ENCODE data around the gene TMEM141. TPM values are rescaled to one million over a fixed set of nuclear protein-coding genes. Genes with fewer than 3 reads are reported as not detected.

TMEM141 gene
- total and polyA plus RNA-seq, 2 of the 8 experiments (the other 6 are each of a cell fraction or from before 2014, with no cell fraction given): 51.1 to 137 TPM

- no peak overlapping the region for H3K23ac ChIP-seq (ENCODE audit: insufficient read length)
- no peaks in the 10 kb centered on the region for H3K36me3 ChIP-seq (ENCODE audit: control insufficient read depth in 2 of 4, insufficient read depth in 4 of 4, low read length in 3 of 4)
- H4K20me1 ChIP-seq (replicated peaks in 1 of 2; ENCODE audit: control insufficient read depth in 1 of 2, insufficient read depth in 2 of 2, low read length in 2 of 2): peaks cover 0 to 8% of the 10 kb centered on the region in 2 experiments
- H3K9ac ChIP-seq (replicated peaks in 1 of 4; ENCODE audit: extremely low read depth in 1 of 4, low read depth in 3 of 4, low read length in 3 of 4): peak overlapping the region in 3 of 4 experiments; percentile 33 to 71 (median 69); a peak in 5 of 7 replicates
- peak overlapping the region; percentile 77; the same call in 1 of the 2 replicates for H2BK5ac ChIP-seq (ENCODE audit: low read depth, low read length)
- no peak overlapping the region for H2AK5ac ChIP-seq (ENCODE audit: low read depth, low read length)
- FAIRE-seq: no peak
- H3K56ac ChIP-seq (replicated peaks; ENCODE audit: insufficient read length, low read depth, low read length): no peak overlapping the region
- H4K91ac ChIP-seq (replicated peaks; ENCODE audit: insufficient read length, low read length): peak overlapping the region; percentile 61
- H4K5ac ChIP-seq (ENCODE audit: insufficient read length, low read depth, low read length): peak overlapping the region; percentile 28
- H3K4me2 ChIP-seq (ENCODE audit: insufficient read depth in 1 of 2, low read depth in 2 of 2, low read length in 2 of 2): peak overlapping the region; percentile 71 to 94
- 0 out of 2 replicates have a peak overlapping the region, but pooled peaks have one; percentile 25 for H2BK15ac ChIP-seq (ENCODE audit: low read length)
- H3K4ac ChIP-seq (replicated peaks; ENCODE audit: insufficient read length, low read depth, low read length): peak overlapping the region; percentile 27
- H3K23me2 ChIP-seq (ENCODE audit: low read depth, low read length): no peaks in the 10 kb centered on the region; the same call in 1 of the 2 replicates
- peak overlapping the region; percentile 78 for H3K27ac ChIP-seq (ENCODE audit: low read depth, low read length)
- H2BK20ac ChIP-seq (ENCODE audit: low read length): no peak overlapping the region
- CTCF ChIA-PET (ENCODE audit: partially characterized antibody): interaction anchor here (0.7 to 2.0 kb wide), 13 partner anchors 9 to 243 kb away, joined by 3 to 16 read pairs (median 5); no protein-coding TSS in a partner anchor
- H2BK120ac ChIP-seq (replicated peaks; ENCODE audit: low read depth, low read length): no peak overlapping the region
- H4K8ac ChIP-seq (ENCODE audit: extremely low read depth, insufficient read depth, low read length): peak overlapping the region; percentile 59; the same call in 1 of the 2 replicates
- WGBS, 2 experiments (ENCODE audit: extremely low coverage in 1 of 2, insufficient coverage in 1 of 2, insufficient read length in 1 of 2, insufficient replicate concordance in 2 of 2, low coverage in 1 of 2, low lambda C conversion rate in 2 of 2, missing lambda C conversion rate in 1 of 2): 28% methylated on average over 15 of the region's 29 CpGs; no CpG with 5 or more reads in 1 of the 2 experiments
- no peak overlapping the region; the same call in 1 of the 2 replicates for H3K18ac ChIP-seq (ENCODE audit: extremely low read depth, low read length)
- H3K4me3 ChIP-seq (ENCODE audit: extremely low read depth in 1 of 4, insufficient read depth in 2 of 4, low read depth in 3 of 4, low read length in 4 of 4): peak overlapping the region; percentile 61 to 84 (median 81)
- H2BK12ac ChIP-seq (ENCODE audit: low read depth, low read length): no peak overlapping the region; the same call in 1 of the 2 replicates
- no peak overlapping the region for H3K14ac ChIP-seq (ENCODE audit: insufficient read length)
- no peaks in the 10 kb centered on the region for H3K79me2 ChIP-seq (ENCODE audit: control insufficient read depth in 1 of 2, insufficient read depth in 2 of 2, low read length in 2 of 2)
- H3K27me3 ChIP-seq (replicated peaks in 1 of 4; ENCODE audit: control insufficient read depth in 3 of 4, extremely low read depth in 1 of 4, insufficient read depth in 3 of 4, low read length in 3 of 4): no peaks in the 10 kb centered on the region
- no peak overlapping the region for H2AFZ ChIP-seq (ENCODE audit: low read length)
- H3K79me1 ChIP-seq (ENCODE audit: low read depth, low read length): no peaks in the 10 kb centered on the region; the same call in 1 of the 2 replicates
- peaks cover 0 to 10% (median 5%) of the 10 kb centered on the region in 4 experiments; a peak in 4 of 7 replicates for H3K4me1 ChIP-seq (replicated peaks in 1 of 4; ENCODE audit: control insufficient read depth in 3 of 4, insufficient read depth in 4 of 4, low read length in 3 of 4)
- POLR2A ChIA-PET (ENCODE audit: partially characterized antibody): interaction anchor here (1.5 kb wide), 1 partner anchor 16 kb away, joined by 3 read pairs; the partner anchor contains the start of gene RABL6
- DNase-seq (ENCODE audit: low read depth in 1 of 2, low spot score in 2 of 2): peak in 1 of 2 experiments; percentile 91
- H3K9me3 ChIP-seq (ENCODE audit: insufficient read depth in 2 of 2, low read depth in 1 of 2, low read length in 1 of 2): no peaks in the 10 kb centered on the region
- TF ChIP-seq YY1 (IDR thresholded peaks at IDR 0.05; ENCODE audit: low read depth, low read length): peak; percentile 64; the same call in 1 of the 2 replicates
- 0 out of 2 replicates have a peak, but pooled peaks have one; percentile 16 for TF ChIP-seq ATF2 (IDR thresholded peaks at IDR 0.05; ENCODE audit: low read length)
- TF ChIP-seq SRF (IDR thresholded peaks at IDR 0.05; ENCODE audit: low read depth, low read length): 0 out of 2 replicates have a peak, but pooled peaks have one; percentile 5
- peak; percentile 9 to 43; a peak in 1 of 4 replicates for TF ChIP-seq HDAC2 (IDR thresholded peaks at IDR 0.05; ENCODE audit: borderline replicate concordance in 1 of 2, low read depth in 2 of 2, low read length in 2 of 2)
- peak; percentile 72 for TF ChIP-seq KDM4A (IDR thresholded peaks at IDR 0.05; ENCODE audit: low read depth, low read length, severe bottlenecking)
- TF ChIP-seq POLR2AphosphoS5 (IDR thresholded peaks at IDR 0.05; ENCODE audit: low read depth, low read length): peak; percentile 41
- peak; percentile 94; the same call in 1 of the 2 replicates for TF ChIP-seq TCF12 (IDR thresholded peaks at IDR 0.05; ENCODE audit: low read depth, low read length)
These were observed 552 bp downstream of the TMEM141 start for GRCh38 chr9:136791516-136792276.

Data from H1 (cell line).